ENCODE results near the gene CNNM3.

CNNM3 gene

DNA sequence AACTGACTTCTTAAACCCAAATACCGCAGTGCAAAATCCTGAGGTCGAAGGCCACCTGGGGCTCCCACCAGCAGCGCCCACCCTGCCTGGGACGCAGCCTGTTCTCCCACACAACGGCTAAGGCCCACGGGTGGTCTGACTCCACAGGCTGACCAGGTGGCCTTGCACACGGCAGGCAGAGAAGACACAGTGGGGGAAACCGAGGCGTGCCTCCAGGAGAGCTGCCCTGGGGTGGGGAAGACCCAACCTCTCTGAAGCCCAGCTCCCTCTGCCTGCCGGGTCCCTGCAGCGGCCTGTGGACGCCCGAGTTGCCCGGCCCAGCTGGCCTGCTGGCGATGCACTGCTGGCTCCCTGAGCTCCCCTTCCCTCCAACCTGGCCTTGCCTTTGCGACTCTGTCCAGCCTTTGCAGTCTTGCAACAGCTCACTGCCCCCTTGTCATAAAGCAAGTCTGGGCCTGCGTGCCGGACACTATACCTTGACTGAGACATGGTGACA lies 63.5 kb downstream of the CNNM3 start:
- DNase-seq, result no peak

DNA sequence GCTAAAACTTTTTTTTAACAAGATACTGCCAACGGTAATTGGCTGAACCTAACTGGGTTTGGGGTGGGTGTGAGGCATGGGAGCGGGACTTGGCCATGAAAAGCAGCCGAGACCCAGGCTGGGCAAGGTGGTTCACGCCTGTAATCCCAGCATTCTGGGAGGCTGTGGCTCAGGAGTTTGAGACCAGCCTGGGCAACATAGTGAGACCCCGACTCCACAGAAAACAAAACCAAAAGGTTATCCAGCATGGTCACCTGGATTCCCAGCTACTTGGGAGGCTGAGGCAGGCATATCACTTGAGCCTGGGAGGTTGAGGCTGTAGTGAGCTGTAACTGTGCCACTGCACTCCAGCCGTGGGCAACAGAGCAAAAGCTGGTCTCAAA lies 64.8 kb downstream of the CNNM3 start:
- no peak for DNase-seq

DNA sequence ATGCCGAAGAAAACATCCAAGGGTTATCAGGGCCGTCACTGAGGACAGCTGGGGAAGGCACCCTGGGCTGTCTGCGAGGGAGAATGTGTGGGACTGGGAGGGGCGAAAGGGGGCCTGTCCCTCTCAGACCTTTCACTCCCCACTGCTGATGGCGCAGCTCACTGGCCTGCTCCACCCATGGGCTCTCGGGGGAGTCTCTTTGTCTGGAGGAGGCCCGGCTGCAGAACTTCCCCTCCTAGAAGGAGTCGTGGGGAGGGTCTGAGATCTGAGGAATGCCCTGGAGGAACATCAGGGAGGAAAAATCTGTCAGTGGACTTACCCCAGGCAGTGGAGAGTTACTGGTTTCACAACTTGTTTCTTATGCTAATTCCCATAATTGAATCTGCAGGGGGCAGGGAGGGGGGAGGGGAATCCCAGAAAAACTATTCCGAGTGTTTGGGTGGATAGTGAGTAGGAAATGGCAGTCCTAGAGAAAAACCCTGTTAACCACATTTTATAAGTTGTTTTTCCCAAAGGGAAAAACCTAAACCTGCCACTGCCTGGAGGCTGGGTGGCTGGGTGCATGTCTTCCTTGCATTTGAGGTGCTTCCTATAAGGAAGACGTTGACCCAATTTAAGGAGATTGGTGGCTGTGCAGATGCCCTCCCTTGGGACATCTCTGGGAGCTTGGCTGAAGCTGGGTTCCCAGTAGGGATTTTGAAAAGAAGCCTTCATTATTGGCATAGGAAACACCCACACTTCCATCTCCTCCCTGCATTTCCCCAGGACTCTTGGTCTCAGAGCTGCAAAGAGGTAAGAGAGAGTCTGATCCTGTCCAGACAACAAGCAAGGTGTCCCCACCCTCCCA lies 65.5 kb downstream of the CNNM3 start:
- no peak for DNase-seq

DNA sequence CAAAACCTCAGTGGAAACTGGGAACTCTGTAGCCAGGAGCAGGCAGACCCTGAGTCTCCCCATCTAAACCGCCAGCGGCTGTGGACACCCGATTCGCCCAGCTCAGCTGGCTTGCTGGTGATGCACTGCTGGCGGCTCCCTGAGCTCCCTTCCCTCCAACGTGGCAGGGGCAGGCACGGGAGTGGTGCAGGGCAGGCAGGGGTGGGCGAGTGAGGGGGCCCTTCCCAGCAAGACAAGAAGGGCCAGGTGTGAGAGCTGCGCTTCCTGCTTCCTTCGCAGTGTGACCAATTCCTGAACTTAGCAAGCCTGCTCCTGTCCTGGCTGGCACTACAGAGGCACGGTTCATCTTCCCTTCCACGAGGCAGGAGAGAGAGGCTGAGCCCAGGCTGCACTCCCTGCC lies 66.2 kb downstream of the CNNM3 start:
- DNase-seq, result no peak

DNA sequence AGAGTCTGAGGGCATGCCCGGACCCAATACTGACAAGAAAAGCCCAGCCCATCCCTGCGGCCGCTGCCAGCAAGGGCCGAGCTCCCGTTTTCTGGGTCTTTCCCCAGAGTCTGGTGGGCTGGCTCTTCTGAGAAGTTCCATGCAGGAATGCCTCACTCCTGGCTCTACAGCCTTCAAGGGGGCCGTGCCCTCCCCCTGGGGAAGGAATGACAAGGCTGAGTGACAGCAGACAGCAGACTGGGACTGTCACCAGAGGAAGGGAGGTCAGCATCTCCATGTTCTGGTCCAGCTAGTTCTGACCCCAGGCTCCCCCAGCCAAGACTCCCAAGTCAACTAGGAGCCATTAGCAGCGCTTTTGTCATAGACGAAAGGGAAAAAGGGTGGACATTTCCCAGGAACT lies 66.8 kb downstream of the CNNM3 start:
- no peak for DNase-seq

DNA sequence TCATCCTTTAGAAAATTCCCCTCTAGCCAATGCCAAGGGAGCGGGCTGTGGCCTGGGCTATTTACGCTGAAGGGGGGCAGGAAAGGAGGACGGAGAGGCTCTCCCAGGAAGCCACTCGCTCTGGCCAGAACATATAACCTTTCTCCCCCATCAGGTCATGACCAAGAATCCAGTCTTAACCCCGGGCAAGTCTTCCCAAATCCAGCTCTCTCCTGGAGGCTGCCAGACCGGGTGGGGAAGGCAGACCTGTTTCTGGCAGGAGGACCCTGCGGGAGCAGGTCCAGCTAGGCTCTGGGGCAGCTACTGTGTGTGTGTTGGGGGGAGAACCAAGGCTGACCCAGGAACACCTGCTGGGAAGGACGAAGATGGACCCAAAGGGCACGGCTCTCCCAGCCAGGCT lies 67.2 kb downstream of the CNNM3 start:
- no peak for DNase-seq
